Subcutaneous adipose tissue (tissue), 4 donors: Measurements from ENCODE around the gene RNF144A. TPM values are rescaled to one million over a fixed set of nuclear protein-coding genes. Genes with fewer than 3 reads are reported as not detected.

ENCODE experiments used
- CTCF ChIP-seq: fragments of 450-650 bp; IDR thresholded peaks from one replicate; pipeline ENCODE4 v1.5.1; 2016; ENCODE audit warnings: low read depth, mild to moderate bottlenecking, control low read depth, antibody characterized with exemption, moderate library complexity
- total RNA-seq, 4 donors: library from RNA; depleted of rRNA; stranded (reverse); fragments of >200 nt; gene quantifications; one replicate each; pipeline ENCODE4 v1.1.0, GENCODE V29; 2016

RNF144A gene
- total RNA-seq, 4 donors from 2014 or later = 12.2 to 45.8 (median 32.6) TPM

DNA sequence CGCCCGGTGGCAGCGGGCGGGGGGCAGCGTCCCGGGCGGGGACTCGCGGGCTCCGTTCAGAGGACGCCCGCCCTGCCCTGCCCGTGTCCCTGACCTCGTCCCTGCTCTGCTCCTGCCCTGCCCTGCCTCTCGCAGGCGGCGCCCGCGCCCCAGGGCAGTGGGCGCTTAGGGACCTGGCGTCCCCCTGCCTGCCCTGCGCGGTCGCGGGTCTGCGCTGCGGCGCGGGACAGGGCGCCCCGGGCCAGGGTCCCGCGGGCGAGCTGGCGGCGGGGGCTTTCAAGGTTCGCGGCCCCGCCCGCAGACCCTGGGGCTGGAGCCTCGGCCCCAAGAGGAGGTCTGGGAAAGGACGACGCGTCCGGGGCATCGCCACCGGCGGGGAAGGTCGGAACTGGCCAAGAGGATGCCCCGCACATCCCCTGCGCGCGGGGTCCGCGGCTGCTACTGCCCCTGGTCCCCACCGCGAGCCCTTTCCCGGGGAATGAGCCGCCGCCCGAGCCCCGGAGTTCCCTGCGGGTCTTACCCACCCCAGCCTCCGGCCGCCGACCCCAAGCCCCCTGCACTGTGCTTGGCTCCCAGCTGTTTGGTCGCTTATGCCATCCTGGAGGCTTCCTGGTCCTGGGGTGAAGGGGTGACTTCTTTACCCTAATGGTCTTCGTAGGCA is 679 bp downstream of the RNF144A start:
- no peak for TF ChIP-seq CTCF

DNA sequence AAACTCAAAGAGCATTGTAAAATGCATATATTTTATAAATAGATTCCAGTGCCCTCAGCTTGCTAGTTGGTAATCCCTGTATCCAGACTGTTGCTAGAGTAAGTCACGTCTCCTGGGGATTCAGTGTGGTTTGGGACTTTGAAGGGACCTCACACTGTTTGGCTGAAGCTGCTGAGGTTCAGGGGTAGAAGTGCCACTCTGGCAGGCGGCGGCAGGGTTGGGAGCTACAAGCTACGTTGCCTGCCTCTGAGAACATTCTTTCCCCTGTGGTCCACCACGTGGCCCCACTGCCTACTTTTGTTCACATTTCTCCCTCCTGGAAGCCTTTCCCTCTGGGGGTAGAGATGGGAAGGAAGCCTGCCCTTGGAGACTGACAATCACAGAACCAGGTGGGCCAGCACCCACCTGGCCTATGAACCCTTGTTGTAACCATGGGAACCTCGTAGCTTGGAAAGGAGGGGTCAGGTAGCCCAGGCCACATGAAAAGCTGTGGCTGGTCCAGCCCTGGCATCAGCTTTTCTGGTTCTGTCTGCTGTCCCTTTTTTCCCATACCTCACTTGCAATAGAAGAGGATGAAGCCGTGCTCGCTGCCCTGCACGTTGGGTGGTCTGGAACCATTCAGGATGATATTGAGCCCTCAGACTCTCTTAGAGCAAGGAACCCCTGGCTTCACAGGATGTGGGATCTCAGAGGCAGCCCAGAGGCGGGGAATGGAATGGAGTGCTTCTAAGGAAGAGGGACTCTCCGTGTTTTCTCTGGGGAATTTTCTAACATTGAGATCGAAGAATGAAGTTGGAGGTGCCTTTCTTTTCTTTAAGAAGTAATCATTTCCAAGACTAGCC is 2.9 kb downstream of the RNF144A start:
- no peak for TF ChIP-seq CTCF

DNA sequence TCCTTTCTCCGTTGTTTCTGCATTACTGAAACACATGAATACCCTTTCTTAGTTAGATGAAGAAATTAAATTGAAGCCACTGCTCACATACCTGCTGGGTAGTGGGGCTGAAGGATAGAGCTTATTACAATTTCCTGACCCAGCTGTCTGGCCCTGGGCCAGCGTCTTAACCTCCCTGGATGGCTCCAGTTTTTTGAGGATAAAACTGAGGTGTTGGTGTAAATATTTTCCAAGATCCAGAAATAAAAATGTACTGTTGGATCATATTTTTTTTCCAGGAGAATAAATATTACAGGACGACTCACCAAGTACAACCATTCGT is 3.5 kb downstream of the RNF144A start:
- no peak for TF ChIP-seq CTCF

DNA sequence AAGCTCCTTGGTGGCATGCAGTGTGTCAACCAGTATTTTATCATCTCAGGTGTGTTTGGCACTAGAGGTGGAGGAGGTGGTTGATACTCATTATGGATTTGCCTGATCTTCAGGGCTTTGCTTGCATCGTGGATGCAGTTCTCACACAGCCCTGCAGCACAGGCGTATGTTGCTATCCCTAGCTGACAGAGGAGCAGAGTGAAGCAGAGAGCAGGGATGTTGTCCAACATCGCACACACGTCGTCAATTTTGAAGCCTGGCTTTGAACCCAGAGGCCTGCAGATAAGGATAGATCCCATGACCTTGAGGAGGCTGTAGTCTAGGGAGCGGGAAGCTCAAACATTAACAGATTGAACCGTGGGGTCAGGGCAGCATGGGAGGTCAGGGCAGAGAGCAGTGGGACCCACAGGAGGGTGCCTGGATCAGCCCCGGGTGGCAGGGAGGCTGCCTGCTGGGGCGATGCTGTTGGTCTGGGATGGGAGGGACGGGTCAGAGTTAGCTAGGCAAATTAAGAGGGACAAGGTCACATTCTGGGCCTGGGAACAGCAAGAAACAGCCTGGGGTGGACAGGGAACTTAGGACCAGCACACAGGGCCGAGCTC is 4.2 kb downstream of the RNF144A start:
- TF ChIP-seq CTCF = no peak

GRCh38 chr2:6922201-6922656 is 5.0 kb downstream of the RNF144A start:
- TF ChIP-seq CTCF = no peak

GRCh38 chr2:6923319-6923718 is 6.1 kb downstream of the RNF144A start:
- TF ChIP-seq CTCF = no peak
